Mesenchymal stem cell (in vitro differentiated cells and primary cell): ENCODE results near the gene DGCR6L.
"Not testable (repeated sequence)": the region's sequence is repeated elsewhere in the genome, so short reads cannot be mapped to it uniquely, and the experiment has no call there.

Experiments used
- DNase-seq: peaks from one replicate; pipeline ENCODE4 v3.0.0-alpha.2; 2013
- H2AFZ ChIP-seq: one replicate; pipeline ENCODE4 v1.6.1; 2013; ENCODE audit warnings: low read depth, mild to moderate bottlenecking, control low read depth, inconsistent platforms, low read length, moderate library complexity
- H2AK5ac ChIP-seq: 2 replicates; pipeline ENCODE4 v1.6.1; 2013; ENCODE audit warnings: low read length, moderate library complexity, mild to moderate bottlenecking, inconsistent platforms; ENCODE audit not compliant: severe bottlenecking
- H2BK120ac ChIP-seq: one replicate; pipeline ENCODE4 v1.6.1; 2013; ENCODE audit warnings: low read depth, mild to moderate bottlenecking, inconsistent platforms, low read length, moderate library complexity
- H2BK12ac ChIP-seq, 2 experiments: one replicate each; pipeline ENCODE4 v1.6.1; 2013; ENCODE audit warnings: inconsistent platforms in 2 of 2, low read length in 2 of 2, mild to moderate bottlenecking in 2 of 2, moderate library complexity in 2 of 2, control low read depth in 1 of 2
- H2BK15ac ChIP-seq: one replicate; pipeline ENCODE4 v1.6.1; 2013; ENCODE audit warnings: mild to moderate bottlenecking, low read depth, inconsistent platforms; ENCODE audit not compliant: poor library complexity, severe bottlenecking
- H2BK5ac ChIP-seq: 2 replicates; pipeline ENCODE4 v1.6.1; 2013; ENCODE audit warnings: low read depth, mild to moderate bottlenecking, low read length, control low read depth, inconsistent platforms; ENCODE audit not compliant: poor library complexity, severe bottlenecking
- H3K14ac ChIP-seq, 2 experiments: one replicate each; pipeline ENCODE4 v1.6.1; 2013; ENCODE audit warnings: inconsistent platforms in 2 of 2, low read length in 2 of 2, control low read depth in 1 of 2, mild to moderate bottlenecking in 1 of 2, moderate library complexity in 1 of 2
- H3K18ac ChIP-seq, 2 experiments: one replicate each; pipeline ENCODE4 v1.6.1; 2013; ENCODE audit warnings: inconsistent platforms in 2 of 2, low read length in 2 of 2, control low read depth in 1 of 2, low read depth in 1 of 2, mild to moderate bottlenecking in 1 of 2
- H3K23ac ChIP-seq, 2 experiments: one replicate each; pipeline ENCODE4 v1.6.1; 2013; ENCODE audit warnings: inconsistent platforms in 2 of 2, low read length in 2 of 2, mild to moderate bottlenecking in 2 of 2, moderate library complexity in 2 of 2, control low read depth in 1 of 2
- H3K27ac ChIP-seq: 2 replicates; pipeline ENCODE4 v1.5.1; 2013; ENCODE audit warnings: mild to moderate bottlenecking, moderate library complexity, low read length, control low read depth, inconsistent platforms; ENCODE audit not compliant: poor library complexity, severe bottlenecking
- H3K27me3 ChIP-seq, 2 experiments: 2 replicates each; pipeline versions ENCODE4 v1.6.1 to v1.7.0; 2013; ENCODE audit warnings: low read length in 2 of 2, mild to moderate bottlenecking in 2 of 2, moderate library complexity in 2 of 2, control low read depth in 1 of 2, inconsistent platforms in 1 of 2; ENCODE audit not compliant: control insufficient read depth in 1 of 2, insufficient read depth in 1 of 2
- H3K36me3 ChIP-seq, 2 experiments: 2 replicates each; pipeline versions ENCODE4 v1.6.1 to v1.7.0; 2013; ENCODE audit warnings: low read length in 2 of 2, control low read depth in 1 of 2, inconsistent platforms in 1 of 2, low read depth in 1 of 2, mild to moderate bottlenecking in 1 of 2; ENCODE audit not compliant: insufficient read depth in 2 of 2, control insufficient read depth in 1 of 2
- H3K4ac ChIP-seq, 2 experiments: one replicate each; pipeline ENCODE4 v1.6.1; 2013; ENCODE audit warnings: inconsistent platforms in 2 of 2, low read length in 2 of 2, mild to moderate bottlenecking in 2 of 2, moderate library complexity in 2 of 2, control low read depth in 1 of 2, low read depth in 1 of 2
- H3K4me1 ChIP-seq: 2 replicates; pipeline ENCODE4 v1.6.1; 2013; ENCODE audit warnings: low read depth, low read length, control low read depth; ENCODE audit not compliant: control insufficient read depth, insufficient read depth
- H3K4me2 ChIP-seq: 2 replicates; pipeline ENCODE4 v1.6.1; 2013; ENCODE audit warnings: low read length, mild to moderate bottlenecking, inconsistent platforms; ENCODE audit not compliant: poor library complexity, severe bottlenecking
- H3K4me3 ChIP-seq, 2 experiments: 2 replicates each; pipeline versions ENCODE4 v1.5.1 to v1.7.0; 2013; ENCODE audit warnings: low read length in 2 of 2, mild to moderate bottlenecking in 2 of 2, control low read depth in 1 of 2, low read depth in 1 of 2; ENCODE audit not compliant: insufficient read depth in 1 of 2
- H3K79me1 ChIP-seq: replicated peaks from 2 replicates; pipeline ENCODE4 v1.6.1; 2013; ENCODE audit warnings: mild to moderate bottlenecking, control low read depth, low read length, inconsistent platforms; ENCODE audit not compliant: poor library complexity, severe bottlenecking
- H3K9ac ChIP-seq: 2 replicates; pipeline ENCODE4 v1.7.0; 2013; ENCODE audit warnings: mild to moderate bottlenecking, low read length, moderate library complexity
- H3K9me3 ChIP-seq: 2 replicates; pipeline ENCODE4 v1.7.0; 2013; ENCODE audit warnings: mild to moderate bottlenecking, low read length; ENCODE audit not compliant: control insufficient read depth
- H4K8ac ChIP-seq: one replicate; pipeline ENCODE4 v1.6.1; 2013; ENCODE audit warnings: inconsistent platforms, mild to moderate bottlenecking, low read length, moderate library complexity
- H4K91ac ChIP-seq: one replicate; pipeline ENCODE4 v1.6.1; 2013; ENCODE audit warnings: mild to moderate bottlenecking, low read length, inconsistent platforms
- WGBS: methylation state at CpG from one replicate; pipeline ENCODE4 v1.1.7; 2013; ENCODE audit warnings: mixed read lengths; 5-methylcytosine and 5-hydroxymethylcytosine counted together

DGCR6L gene

GRCh38 chr22:20310773-20311172 lies 9.1 kb downstream of the DGCR6L start:
- Histone ChIP-seq H3K36me3 (peaks cover 3 to 22% of the 10 kb centered on the region in 2 experiments), H3K4me1 (peaks cover 19% of the 10 kb centered on the region), H2BK12ac (peak overlapping the region in 1 of 2 experiments; percentile 77)
- not testable (repeated sequence) for H2AK5ac ChIP-seq, H3K18ac ChIP-seq, H4K91ac ChIP-seq, H3K4me3 ChIP-seq, H4K8ac ChIP-seq, H3K9ac ChIP-seq, DNase-seq, H2BK120ac ChIP-seq, H3K27me3 ChIP-seq, H3K23ac ChIP-seq, H3K4me2 ChIP-seq, H2BK5ac ChIP-seq, H2AFZ ChIP-seq, H2BK15ac ChIP-seq, H3K79me1 ChIP-seq, H3K4ac ChIP-seq, H3K14ac ChIP-seq, H3K27ac ChIP-seq, H3K9me3 ChIP-seq
- 86% methylated on average over 3 of the region's 6 CpGs for WGBS

GRCh38 chr22:20310180-20310579 lies 9.7 kb downstream of the DGCR6L start:
- H3K9me3 ChIP-seq, H3K4me3 ChIP-seq, H2BK12ac ChIP-seq, H4K8ac ChIP-seq, H2BK120ac ChIP-seq, H3K9ac ChIP-seq, H2AFZ ChIP-seq, H3K4ac ChIP-seq, H3K27ac ChIP-seq, H3K27me3 ChIP-seq, H3K14ac ChIP-seq, DNase-seq, H3K18ac ChIP-seq, H3K23ac ChIP-seq, H2BK15ac ChIP-seq, H3K4me2 ChIP-seq, H4K91ac ChIP-seq, H2BK5ac ChIP-seq, H2AK5ac ChIP-seq, H3K79me1 ChIP-seq: not testable (repeated sequence)
- 92% methylated on average over 2 of the region's 7 CpGs for WGBS
- Histone ChIP-seq H3K4me1 (peaks cover 13% of the 10 kb centered on the region), H3K36me3 (peaks cover 3 to 17% of the 10 kb centered on the region in 2 experiments)

GRCh38 chr22:20308806-20309650 lies 10.8 kb downstream of the DGCR6L start:
- H3K36me3 ChIP-seq, H2BK120ac ChIP-seq, H2AFZ ChIP-seq, H3K9ac ChIP-seq, DNase-seq, H2BK15ac ChIP-seq, H3K4me2 ChIP-seq, H3K14ac ChIP-seq, H3K23ac ChIP-seq, H2BK5ac ChIP-seq, H3K4me3 ChIP-seq, H3K27ac ChIP-seq, H3K9me3 ChIP-seq, H2AK5ac ChIP-seq, H3K4me1 ChIP-seq, H2BK12ac ChIP-seq, H3K4ac ChIP-seq, H4K8ac ChIP-seq, H4K91ac ChIP-seq, H3K79me1 ChIP-seq: not testable (repeated sequence)
- WGBS, result 91% methylated on average over 18 of the region's 22 CpGs
- peak overlapping the region in 1 of 2 experiments; percentile 26 for H3K18ac ChIP-seq
- H3K27me3 ChIP-seq, result peaks cover 0 to 11% of the 10 kb centered on the region in 2 experiments

DNA sequence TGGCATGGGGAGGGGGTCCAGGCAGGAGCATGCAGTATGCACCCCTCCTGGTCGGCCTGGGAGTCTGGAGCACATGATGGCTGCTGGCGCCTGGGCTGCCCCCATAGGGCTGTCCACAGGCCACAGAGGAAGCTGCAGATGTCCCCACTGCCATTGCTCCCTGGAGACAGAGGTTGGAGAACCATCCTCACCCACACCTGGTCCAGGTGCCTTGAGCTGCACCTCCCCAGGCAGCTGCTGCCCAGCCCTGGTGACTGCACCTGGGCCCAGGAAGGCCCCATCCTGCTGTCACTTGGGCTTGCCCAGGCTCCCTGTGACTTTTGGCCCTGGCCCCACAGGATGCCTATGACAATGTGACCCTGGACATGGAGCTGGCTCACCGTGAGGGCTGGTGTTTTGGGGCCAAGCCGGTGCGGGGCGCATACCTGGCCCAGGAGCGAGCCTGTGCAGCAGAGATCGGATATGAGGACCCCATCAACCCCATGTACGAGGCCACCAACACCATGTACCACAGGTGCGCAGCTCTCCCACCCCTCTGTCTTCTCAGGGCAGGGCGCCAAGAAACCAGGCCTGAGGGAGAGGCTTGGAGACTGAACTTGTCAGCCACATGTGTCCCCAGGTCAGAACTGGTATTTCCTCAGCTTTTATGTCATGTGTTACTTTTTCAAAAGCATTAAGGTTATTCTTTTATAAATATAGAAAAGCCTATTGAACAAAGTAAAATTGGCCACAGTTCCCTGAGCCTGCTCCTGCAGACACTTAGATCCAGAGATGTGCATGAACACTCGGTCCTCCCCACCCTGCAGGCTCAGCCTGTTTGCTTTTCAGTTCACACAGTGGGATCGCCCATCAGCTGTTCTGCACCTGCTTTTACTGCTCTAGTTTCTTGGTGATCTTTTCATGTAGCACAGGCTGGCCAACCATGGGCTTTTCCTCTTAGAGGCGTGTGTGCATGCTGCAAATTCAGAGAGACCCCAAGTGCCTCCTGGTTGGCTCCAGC lies 12.1 kb downstream of the DGCR6L start:
- DNase-seq, H2BK120ac ChIP-seq, H3K4me3 ChIP-seq, H3K9me3 ChIP-seq, H2AFZ ChIP-seq, H3K4me1 ChIP-seq, H2BK5ac ChIP-seq, H3K18ac ChIP-seq, H3K4me2 ChIP-seq, H4K8ac ChIP-seq, H3K27ac ChIP-seq, H3K79me1 ChIP-seq, H2BK15ac ChIP-seq, H3K9ac ChIP-seq, H3K23ac ChIP-seq, H3K36me3 ChIP-seq, H3K4ac ChIP-seq, H3K14ac ChIP-seq, H2AK5ac ChIP-seq, H2BK12ac ChIP-seq: not testable (repeated sequence)
- Histone ChIP-seq H4K91ac (peak overlapping the region; percentile 50), H3K27me3 (peaks cover 3 to 19% of the 10 kb centered on the region in 2 experiments)
- WGBS, result 88% methylated on average over 10 of the region's 14 CpGs
